Astrocyte (in vitro differentiated cells and primary cell): Measurements from ENCODE around the gene PIAS1. TPM values are rescaled to one million over a fixed set of nuclear protein-coding genes. Genes with fewer than 3 reads are reported as not detected.

ENCODE experiments used
- DNase-seq: peaks from one replicate; pipeline ENCODE4 v3.0.0-alpha.2; 2010; ENCODE audit warnings: low read depth
- FAIRE-seq: peaks from 2 replicates; lab custom pipeline; 2011; peaks lifted over from hg19 to GRCh38; lab: Jason Lieb, UNC
- H2AFZ ChIP-seq: 2 replicates; pipeline ENCODE4 v1.6.0; 2012; ENCODE audit warnings: low read depth, low read length, inconsistent platforms
- H3K27ac ChIP-seq: 2 replicates; pipeline ENCODE4 v1.5.1; 2011; ENCODE audit warnings: low read depth, low read length, inconsistent platforms
- H3K27me3 ChIP-seq: 2 replicates; pipeline ENCODE4 v1.6.0; 2011; ENCODE audit warnings: low read length, inconsistent platforms; ENCODE audit not compliant: insufficient read depth
- H3K36me3 ChIP-seq: 2 replicates; pipeline ENCODE4 v1.5.1; 2011; ENCODE audit warnings: low read length, inconsistent platforms; ENCODE audit not compliant: insufficient read depth
- H3K4me1 ChIP-seq: 2 replicates; pipeline ENCODE4 v1.5.1; 2011; ENCODE audit warnings: low read length, inconsistent platforms; ENCODE audit not compliant: insufficient read depth
- H3K4me2 ChIP-seq: 2 replicates; pipeline ENCODE4 v1.6.0; 2012; ENCODE audit warnings: low read length, inconsistent platforms
- H3K4me3 ChIP-seq: 2 replicates; pipeline ENCODE4 v1.5.1; 2011; ENCODE audit warnings: low read depth, mild to moderate bottlenecking, low read length, inconsistent platforms; ENCODE audit not compliant: insufficient read depth
- H3K79me2 ChIP-seq: 2 replicates; pipeline ENCODE4 v1.6.0; 2012; ENCODE audit warnings: mild to moderate bottlenecking, low read length, inconsistent platforms; ENCODE audit not compliant: insufficient read depth
- H3K9ac ChIP-seq: 2 replicates; pipeline ENCODE4 v1.6.0; 2012; ENCODE audit warnings: mild to moderate bottlenecking, low read length, inconsistent platforms
- H3K9me3 ChIP-seq: 2 replicates; pipeline ENCODE4 v1.5.1; 2012; ENCODE audit warnings: low read depth, mild to moderate bottlenecking, low read length, inconsistent platforms; ENCODE audit not compliant: insufficient read depth
- H4K20me1 ChIP-seq: 2 replicates; pipeline ENCODE4 v1.6.0; 2012; ENCODE audit warnings: low read length, inconsistent platforms; ENCODE audit not compliant: insufficient read depth
- H3K27ac Mint-ChIP-seq: one replicate; pipeline ENCODE4 v1.8.0; 2021; ENCODE audit warnings: mild to moderate bottlenecking, mixed read lengths; ENCODE audit not compliant: unreplicated experiment
- H3K27me3 Mint-ChIP-seq: one replicate; pipeline ENCODE4 v1.8.0; 2021; ENCODE audit warnings: low read depth, mixed read lengths; ENCODE audit not compliant: unreplicated experiment
- H3K36me3 Mint-ChIP-seq: one replicate; pipeline ENCODE4 v1.8.0; 2021; ENCODE audit warnings: low read depth, mixed read lengths; ENCODE audit not compliant: unreplicated experiment
- H3K4me1 Mint-ChIP-seq: one replicate; pipeline ENCODE4 v1.8.0; 2021; ENCODE audit warnings: low read depth, mixed read lengths; ENCODE audit not compliant: unreplicated experiment
- H3K4me3 Mint-ChIP-seq: one replicate; pipeline ENCODE4 v1.8.0; 2021; ENCODE audit warnings: mild to moderate bottlenecking, moderate library complexity, mixed read lengths; ENCODE audit not compliant: unreplicated experiment
- H3K9me3 Mint-ChIP-seq: one replicate; pipeline ENCODE4 v1.8.0; 2021; ENCODE audit warnings: mild to moderate bottlenecking, mixed read lengths; ENCODE audit not compliant: unreplicated experiment
- CTCF ChIP-seq: IDR thresholded peaks from 2 replicates; pipeline ENCODE4 v1.5.1; 2011; ENCODE audit warnings: low read depth, mild to moderate bottlenecking, inconsistent platforms, low read length, moderate library complexity; ENCODE audit not compliant: insufficient read depth
- EZH2 ChIP-seq: IDR thresholded peaks from 2 replicates; pipeline ENCODE4 v1.6.1; 2012; ENCODE audit warnings: mild to moderate bottlenecking, low read length, inconsistent platforms; ENCODE audit not compliant: insufficient read depth
- total RNA-seq: library from RNA; stranded (reverse); gene quantifications from 2 replicates; pipeline ENCODE4 v1.2.1, GENCODE V29; 2021

PIAS1 gene
- total RNA-seq, 1 donor from 2014 or later = 30.2 TPM

GRCh38 chr15:68223171-68223570, 169.1 kb downstream of the PIAS1 start:
- Histone ChIP-seq H3K4me2 (no peak overlapping the region), H3K79me2 (peaks cover 71% of the 10 kb centered on the region), H3K27ac (no peak overlapping the region), H3K4me1 (peaks cover 2% of the 10 kb centered on the region), H4K20me1 (peaks cover 53% of the 10 kb centered on the region), H2AFZ (no peak overlapping the region), H3K9me3 (no peaks in the 10 kb centered on the region), H3K4me3 (no peak overlapping the region), H3K9ac (no peak overlapping the region), H3K27me3 (no peaks in the 10 kb centered on the region), H3K36me3 (peaks cover 2% of the 10 kb centered on the region)
- TF ChIP-seq EZH2 = no peak
- TF ChIP-seq CTCF = no peak
- H3K36me3 Mint-ChIP-seq = peaks cover 11% of the 10 kb centered on the region
- FAIRE-seq = no peak
- H3K4me3 Mint-ChIP-seq = no peak overlapping the region
- H3K9me3 Mint-ChIP-seq = no peaks in the 10 kb centered on the region
- H3K4me1 Mint-ChIP-seq = peaks cover 1% of the 10 kb centered on the region
- no peak for DNase-seq
- no peak overlapping the region for H3K27ac Mint-ChIP-seq
- no peaks in the 10 kb centered on the region for H3K27me3 Mint-ChIP-seq

- H4K20me1 ChIP-seq = peaks cover 49% of the 10 kb centered on the region
Measured at GRCh38 chr15:68224108-68224507, 170.0 kb downstream of the PIAS1 start.

More at GRCh38 chr15:68224108-68224507, 170.0 kb downstream of the PIAS1 start:
- peaks cover 7% of the 10 kb centered on the region for H3K36me3 Mint-ChIP-seq
- no peak overlapping the region for H3K27ac Mint-ChIP-seq
- H3K4me1 Mint-ChIP-seq = peaks cover 6% of the 10 kb centered on the region
- H3K4me2 ChIP-seq = no peak overlapping the region
- H3K36me3 ChIP-seq = no peaks in the 10 kb centered on the region
- H3K4me1 ChIP-seq = peaks cover 9% of the 10 kb centered on the region
- no peaks in the 10 kb centered on the region for H3K27me3 ChIP-seq
- H3K79me2 ChIP-seq = peaks cover 75% of the 10 kb centered on the region
- H3K27me3 Mint-ChIP-seq = no peaks in the 10 kb centered on the region
- FAIRE-seq (no peak), DNase-seq (no peak)
- H3K9me3 ChIP-seq = no peaks in the 10 kb centered on the region
- H3K27ac ChIP-seq = no peak overlapping the region
- no peak overlapping the region for H3K4me3 Mint-ChIP-seq
- no peaks in the 10 kb centered on the region for H3K9me3 Mint-ChIP-seq
- H2AFZ ChIP-seq = no peak overlapping the region
- H3K9ac ChIP-seq = no peak overlapping the region
- no peak overlapping the region for H3K4me3 ChIP-seq
- no peak for TF ChIP-seq EZH2
- no peak for TF ChIP-seq CTCF
